ENCODE data around the gene NDE1.

DNA sequence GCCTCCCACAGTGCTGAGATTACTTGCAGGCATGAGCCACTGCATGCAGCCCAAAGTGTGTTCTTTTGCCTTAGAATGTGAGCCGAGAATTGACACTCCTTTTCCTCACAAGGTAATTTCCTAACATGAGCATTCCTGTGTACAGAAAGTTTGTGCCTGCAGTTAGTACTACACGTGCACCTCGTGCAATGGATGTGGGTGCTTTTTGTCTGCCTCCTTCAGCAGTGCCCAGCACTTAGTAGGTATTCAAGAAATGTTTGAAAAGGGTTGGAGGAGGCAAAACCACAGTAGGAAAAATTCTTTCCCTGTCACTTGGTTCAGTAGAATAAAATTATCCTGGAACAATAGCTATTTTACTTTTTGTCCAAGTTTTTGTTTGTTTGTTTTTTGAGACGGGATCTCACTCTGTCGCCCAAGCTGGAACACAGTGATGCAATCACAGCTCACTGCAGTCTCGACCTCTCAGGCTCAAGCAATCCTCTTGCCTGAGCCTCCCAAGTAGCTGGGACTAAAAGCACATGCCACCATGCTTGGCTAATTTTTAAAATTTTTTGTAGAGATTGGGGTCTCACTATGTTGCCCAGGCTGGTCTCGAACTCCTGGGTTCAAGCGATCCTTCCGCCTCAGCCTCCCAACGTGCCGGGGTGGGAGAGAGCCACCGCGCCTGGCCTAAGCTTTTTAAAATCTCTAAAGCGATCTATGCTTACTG, 2.4 kb downstream of the NDE1 start:
- no peak for TF ChIP-seq CTCF (IDR thresholded peaks at IDR 0.05; ENCODE audit: poor library complexity)
- TF ChIP-seq EZH2phosphoT487 (IDR thresholded peaks at IDR 0.05; ENCODE audit: low read depth, severe bottlenecking, unreplicated experiment) = no peak
- no peak for TF ChIP-seq EZH2 (IDR thresholded peaks at IDR 0.05; ENCODE audit: borderline replicate concordance)

Measured in hepatocyte (in vitro differentiated cells).